Subcutaneous abdominal adipose tissue (tissue), 5 donors: ENCODE results near the gene SDSL.

ENCODE experiments used
- H3K27ac ChIP-seq: one replicate; pipeline ENCODE4 v1.7.0; 2013; ENCODE audit warnings: low read depth, mild to moderate bottlenecking, inconsistent platforms, low read length, moderate library complexity
- H3K27me3 ChIP-seq, 5 donors: one replicate each; pipeline ENCODE4 v1.7.0; 2013; ENCODE audit warnings: low read length in 5 of 5, inconsistent platforms in 1 of 5; ENCODE audit not compliant: control insufficient read depth in 5 of 5, insufficient read depth in 4 of 5
- H3K36me3 ChIP-seq, 5 donors: one replicate each; pipeline ENCODE4 v1.7.0; 2013; ENCODE audit warnings: low read length in 5 of 5; ENCODE audit not compliant: control insufficient read depth in 5 of 5, insufficient read depth in 5 of 5
- H3K4me1 ChIP-seq, 5 donors: one replicate each; pipeline ENCODE4 v1.7.0; 2013; ENCODE audit warnings: low read length in 5 of 5, mild to moderate bottlenecking in 3 of 5, moderate library complexity in 1 of 5; ENCODE audit not compliant: control insufficient read depth in 5 of 5, insufficient read depth in 5 of 5
- H3K4me3 ChIP-seq, 5 donors: one replicate each; pipeline ENCODE4 v1.7.0; 2013; ENCODE audit warnings: low read length in 5 of 5, low read depth in 1 of 5
- H3K9ac ChIP-seq, 5 donors: one replicate each; pipeline ENCODE4 v1.7.0; 2013; ENCODE audit warnings: low read length in 5 of 5, mild to moderate bottlenecking in 4 of 5, moderate library complexity in 3 of 5
- H3K9me3 ChIP-seq, 5 donors: one replicate each; pipeline ENCODE4 v1.7.0; 2013; ENCODE audit warnings: low read length in 5 of 5; ENCODE audit not compliant: control insufficient read depth in 5 of 5
- donor health status: healthy.
- donor health status: healthy.
- donor health status: healthy.
- donor health status: healthy.
- donor health status: healthy.

SDSL gene

DNA sequence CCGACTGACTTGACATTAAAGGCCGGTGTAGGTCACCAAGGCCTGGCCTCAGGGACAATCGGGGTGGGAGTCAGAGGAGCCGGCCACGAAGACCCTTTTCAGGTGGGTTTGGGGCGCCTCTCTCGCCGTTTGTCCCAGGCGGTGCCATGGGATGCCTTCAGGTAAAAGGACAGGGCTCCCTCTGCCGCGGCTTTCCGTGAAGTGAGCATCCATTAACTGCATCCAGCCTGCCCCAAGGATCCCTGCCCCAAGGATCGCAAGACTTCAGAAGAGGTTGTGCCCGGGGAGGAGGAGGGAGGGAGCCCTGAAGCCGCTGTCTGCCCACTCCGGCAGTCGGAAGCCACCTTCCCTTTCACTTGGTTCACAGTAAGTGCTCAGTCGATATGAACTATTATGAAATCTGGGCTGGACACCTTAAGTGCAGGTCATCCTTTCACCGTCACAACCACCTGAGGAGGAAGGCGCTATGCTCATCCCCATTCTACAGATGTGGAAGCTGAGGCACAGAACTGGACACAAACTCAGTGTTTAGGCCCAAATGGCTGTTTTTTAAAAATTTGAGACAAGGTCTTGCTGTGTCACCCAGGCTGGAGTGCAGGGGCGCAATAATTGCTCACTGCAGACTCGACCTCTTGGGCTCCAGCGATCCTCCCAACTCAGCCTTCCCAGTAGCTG, 19.5 kb upstream of the SDSL start:
- H3K9ac ChIP-seq = no peak overlapping the region
- H3K27me3 ChIP-seq = peaks cover 0 to 12% (median 6%) of the 10 kb centered on the region in 5 donors
- H3K36me3 ChIP-seq = no peaks in the 10 kb centered on the region
- no peak overlapping the region for H3K4me3 ChIP-seq
- H3K27ac ChIP-seq = no peak overlapping the region
- no peaks in the 10 kb centered on the region for H3K9me3 ChIP-seq
- peaks cover 0 to 14% (median 5%) of the 10 kb centered on the region in 5 donors for H3K4me1 ChIP-seq

DNA sequence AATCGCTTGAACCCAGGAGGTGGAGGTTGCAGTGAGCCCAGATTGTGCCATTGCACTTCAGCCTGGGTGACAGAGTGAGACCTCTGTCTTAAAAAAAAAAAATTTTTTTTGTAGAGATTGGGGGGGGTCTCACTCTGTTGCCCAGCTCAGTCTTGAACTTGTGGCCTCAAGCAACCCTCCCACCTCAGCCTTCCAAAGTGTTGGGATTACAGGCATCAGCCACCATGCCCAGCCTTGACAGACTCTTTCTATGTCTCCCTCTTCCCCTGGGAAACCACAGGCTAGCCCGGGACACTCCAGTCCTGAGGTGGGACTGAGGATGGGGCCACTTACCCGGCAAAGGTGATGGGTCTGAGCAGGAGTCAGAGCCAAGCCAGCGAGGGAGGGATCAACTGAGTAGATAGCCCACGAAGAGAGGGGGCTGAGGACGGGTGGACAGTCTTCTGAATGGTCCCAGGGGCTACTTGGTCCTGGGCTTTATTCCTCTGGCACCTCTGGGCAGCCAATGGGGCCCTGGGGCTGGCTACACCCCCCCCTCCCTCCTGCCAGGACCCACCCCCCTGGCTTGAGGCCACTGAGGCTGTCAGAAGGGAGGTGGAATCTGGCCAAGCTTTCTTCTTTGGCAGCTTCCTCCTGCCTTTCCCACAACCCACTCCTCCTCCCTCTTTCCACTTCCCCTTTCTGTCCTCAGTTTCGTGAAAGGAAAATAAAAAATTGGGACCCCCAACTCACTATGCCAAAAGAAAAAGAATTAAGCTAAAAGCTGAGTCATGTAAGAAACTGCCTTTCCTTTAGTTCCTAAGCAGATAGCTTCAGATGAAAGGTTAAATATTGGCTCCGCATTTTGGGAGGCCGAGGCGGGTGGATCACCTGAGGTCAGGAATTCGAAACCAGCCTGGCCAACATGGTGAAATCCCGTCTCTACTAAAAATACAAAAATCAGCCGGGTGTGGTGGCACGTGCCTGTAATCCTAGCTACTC, 18.5 kb upstream of the SDSL start, which contains the start of gene SDS:
TSS of gene SDS (minus strand) at position 453 of the 981 bp plus-strand sequence. CDS start 4,179 bp downstream, outside the sequence.
- peak within 1 kb of the TSS in 2 of 5 donors; percentile 6 to 43 for H3K9ac ChIP-seq
- H3K4me1 ChIP-seq = peaks cover 0 to 18% (median 11%) of the 10 kb centered on the region in 5 donors
- no peaks in the 10 kb centered on the region for H3K9me3 ChIP-seq
- no peak within 1 kb of the TSS for H3K27ac ChIP-seq
- H3K4me3 ChIP-seq = peak within 1 kb of the TSS in 4 of 5 donors; percentile 24 to 50 (median 44)
- peaks cover 0 to 10% (median 6%) of the 10 kb centered on the region in 5 donors for H3K27me3 ChIP-seq
- no peaks in the 10 kb centered on the region for H3K36me3 ChIP-seq

GRCh38 chr12:113405694-113406093, 16.5 kb upstream of the SDSL start:
- H3K9ac ChIP-seq = no peak overlapping the region

GRCh38 chr12:113407931-113408600, 14.1 kb upstream of the SDSL start:
- H3K4me1 ChIP-seq = peaks cover 0 to 18% (median 11%) of the 10 kb centered on the region in 5 donors
- no peaks in the 10 kb centered on the region for H3K9me3 ChIP-seq
- no peak overlapping the region for H3K4me3 ChIP-seq
- H3K27me3 ChIP-seq = peaks cover 0 to 5% (median 0%) of the 10 kb centered on the region in 5 donors
- no peaks in the 10 kb centered on the region for H3K36me3 ChIP-seq
- peak overlapping the region; percentile 1 for H3K27ac ChIP-seq
- H3K9ac ChIP-seq = peak overlapping the region in 1 of 5 donors; percentile 37

More at GRCh38 chr12:113405694-113406093, 16.5 kb upstream of the SDSL start:
- Histone ChIP-seq H3K27ac (no peak overlapping the region), H3K36me3 (no peaks in the 10 kb centered on the region), H3K4me3 (no peak overlapping the region), H3K27me3 (peaks cover 0 to 5% (median 2%) of the 10 kb centered on the region in 5 donors), H3K4me1 (peaks cover 0 to 18% (median 11%) of the 10 kb centered on the region in 5 donors), H3K9me3 (no peaks in the 10 kb centered on the region)

- Histone ChIP-seq H3K4me1 (peaks cover 2 to 14% (median 9%) of the 10 kb centered on the region in 5 donors), H3K9ac (no peak overlapping the region), H3K27ac (no peak overlapping the region), H3K4me3 (no peak overlapping the region), H3K27me3 (peaks cover 0 to 5% (median 0%) of the 10 kb centered on the region in 5 donors), H3K36me3 (no peaks in the 10 kb centered on the region), H3K9me3 (no peaks in the 10 kb centered on the region)
Observed at GRCh38 chr12:113408756-113409298, 13.4 kb upstream of the SDSL start.

- H3K27ac ChIP-seq = no peak overlapping the region
- H3K4me3 ChIP-seq = no peak overlapping the region
- peaks cover 0 to 5% (median 0%) of the 10 kb centered on the region in 5 donors for H3K27me3 ChIP-seq
- no peaks in the 10 kb centered on the region for H3K9me3 ChIP-seq
- H3K36me3 ChIP-seq = no peaks in the 10 kb centered on the region
- H3K9ac ChIP-seq = no peak overlapping the region
- peaks cover 2 to 10% (median 5%) of the 10 kb centered on the region in 5 donors for H3K4me1 ChIP-seq
Observed at GRCh38 chr12:113409462-113410124, 12.6 kb upstream of the SDSL start.

DNA sequence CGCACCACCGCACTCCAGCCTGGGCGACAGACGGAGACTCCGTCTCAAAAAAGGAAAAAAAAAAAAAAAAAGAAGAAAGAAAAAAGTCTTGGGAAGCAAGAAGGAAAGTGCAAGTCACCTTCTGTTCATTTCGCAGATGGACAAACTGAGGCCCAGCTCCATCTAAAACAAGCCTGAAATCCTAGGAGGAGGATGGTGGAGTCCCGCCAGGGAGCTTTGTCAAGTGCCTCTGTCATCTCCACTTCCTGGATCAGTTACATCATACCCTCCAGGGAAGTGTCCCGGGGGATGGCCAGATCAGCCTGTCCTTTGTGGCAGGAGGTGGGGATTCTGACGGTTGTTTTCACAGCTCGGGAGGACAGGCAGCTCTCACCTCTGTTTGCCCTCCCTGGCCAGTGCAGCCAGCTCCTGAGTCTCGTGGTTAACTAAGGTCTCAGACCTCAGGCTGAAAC, 8.7 kb upstream of the SDSL start:
- no peak overlapping the region for H3K4me3 ChIP-seq
- peaks cover 0 to 5% (median 0%) of the 10 kb centered on the region in 5 donors for H3K27me3 ChIP-seq
- H3K4me1 ChIP-seq = peaks cover 0 to 10% (median 3%) of the 10 kb centered on the region in 5 donors
- H3K9ac ChIP-seq = no peak overlapping the region
- H3K36me3 ChIP-seq = no peaks in the 10 kb centered on the region
- H3K27ac ChIP-seq = no peak overlapping the region
- H3K9me3 ChIP-seq = no peaks in the 10 kb centered on the region

DNA sequence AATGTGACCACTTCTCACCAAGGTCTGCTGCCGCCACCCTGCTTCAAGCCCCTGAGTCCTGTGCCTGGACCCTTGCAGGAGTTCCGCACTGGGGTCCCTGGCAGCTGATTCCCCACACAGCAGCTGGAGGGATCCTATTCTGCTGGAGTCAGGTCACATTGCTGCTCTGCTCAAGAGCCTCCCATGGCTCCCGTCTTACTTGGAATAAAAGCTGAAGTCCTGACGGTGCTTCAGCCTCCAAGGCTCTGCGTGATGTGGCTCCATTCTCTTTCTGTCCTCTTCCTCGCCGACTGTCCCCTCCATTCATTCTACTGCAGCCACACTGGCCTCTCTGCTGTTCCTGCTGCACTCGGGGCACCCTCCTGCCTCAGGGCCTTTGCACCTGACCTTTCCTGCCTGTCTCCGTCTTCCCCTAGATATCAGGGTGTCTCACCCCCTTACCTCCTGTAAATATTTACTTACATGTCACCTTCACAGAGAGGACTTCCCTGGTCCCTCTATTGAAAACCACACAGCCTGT, 7.6 kb upstream of the SDSL start:
- Histone ChIP-seq H3K9ac (no peak overlapping the region), H3K4me1 (peaks cover 0 to 13% (median 3%) of the 10 kb centered on the region in 5 donors), H3K27me3 (peaks cover 0 to 5% (median 0%) of the 10 kb centered on the region in 5 donors), H3K4me3 (no peak overlapping the region), H3K27ac (no peak overlapping the region), H3K36me3 (no peaks in the 10 kb centered on the region), H3K9me3 (no peaks in the 10 kb centered on the region)
